SU-DHL-6 (cell line): Measurements from ENCODE around the gene FAM227A.

ENCODE experiments used
- H2AFZ ChIP-seq: fragments of 200-600 bp; sonication (generic); 2 replicates; pipeline ENCODE4 v1.6.1; 2014; ENCODE audit warnings: low read depth, mild to moderate bottlenecking, moderate library complexity, mixed read lengths, antibody characterized with exemption, low read length; ENCODE audit not compliant: severe bottlenecking
- H3F3A ChIP-seq: fragments of 200-600 bp; shearing (Covaris generic); 2 replicates; pipeline ENCODE4 v1.6.0; 2016; ENCODE audit warnings: antibody characterized with exemption, mild to moderate bottlenecking; ENCODE audit not compliant: insufficient read depth
- H3K27ac ChIP-seq: fragments of 200-600 bp; sonication (generic); 2 replicates; pipeline ENCODE4 v1.5.1; 2016; ENCODE audit warnings: low read depth, mild to moderate bottlenecking, low read length, moderate library complexity, mixed read lengths
- H3K27me3 ChIP-seq: fragments of 200-600 bp; sonication (generic), shearing (Covaris generic); 2 replicates; pipeline ENCODE4 v1.6.0; 2014; ENCODE audit warnings: mild to moderate bottlenecking, low read length
- H3K36me3 ChIP-seq: fragments of 200-600 bp; sonication (generic); 2 replicates; pipeline ENCODE4 v1.6.1; 2014; ENCODE audit warnings: mild to moderate bottlenecking, low read length, mixed read lengths
- H3K4me2 ChIP-seq: fragments of 300-600, 200-600 bp; shearing (Covaris generic), sonication (generic); 2 replicates; pipeline ENCODE4 v1.6.0; 2014; ENCODE audit warnings: low read length, low read depth, mild to moderate bottlenecking; ENCODE audit not compliant: poor library complexity, severe bottlenecking
- H3K4me3 ChIP-seq: fragments of 200-600 bp; sonication (generic); 2 replicates; pipeline ENCODE4 v1.5.1; 2014; ENCODE audit warnings: antibody characterized with exemption, low read length, mild to moderate bottlenecking, mixed read lengths; ENCODE audit not compliant: insufficient read depth, poor library complexity, severe bottlenecking
- H3K79me2 ChIP-seq: fragments of 200-600 bp; sonication (generic); 2 replicates; pipeline ENCODE4 v1.6.1; 2014; ENCODE audit warnings: mild to moderate bottlenecking, low read length, moderate library complexity; ENCODE audit not compliant: insufficient read depth
- H3K9ac ChIP-seq: fragments of 200-600 bp; sonication (generic); 2 replicates; pipeline ENCODE4 v1.7.0; 2014; ENCODE audit warnings: mild to moderate bottlenecking, low read length
- H3K9me2 ChIP-seq: fragments of 200-600 bp; sonication (generic); replicated peaks from 2 replicates; pipeline ENCODE4 v1.6.1; 2014; ENCODE audit warnings: low read length; ENCODE audit not compliant: insufficient read depth
- H3K9me3 ChIP-seq: fragments of 200-600 bp; sonication (generic); 2 replicates; pipeline ENCODE4 v1.6.1; 2014; ENCODE audit warnings: low read length, mixed read lengths; ENCODE audit not compliant: insufficient read depth
- H4K20me1 ChIP-seq: fragments of 200-600 bp; sonication (generic); 2 replicates; pipeline ENCODE4 v1.6.1; 2014; ENCODE audit warnings: low read depth, mild to moderate bottlenecking, antibody characterized with exemption, low read length, moderate library complexity, mixed read lengths
- CTCF ChIP-seq: fragments of 200-600 bp; sonication (generic); IDR thresholded peaks from one replicate; pipeline ENCODE4 v1.5.1; 2017; ENCODE audit warnings: antibody characterized with exemption, mild to moderate bottlenecking, low read length, moderate library complexity; ENCODE audit not compliant: insufficient read depth, poor library complexity, severe bottlenecking
- EZH2phosphoT487 ChIP-seq: fragments of 200-600 bp; sonication (generic), shearing (Covaris generic); conservative IDR thresholded peaks from 2 replicates; pipeline ENCODE4 v1.6.1; 2018; ENCODE audit warnings: mild to moderate bottlenecking, antibody characterized with exemption, low read length, moderate library complexity, mixed read lengths

The FAM227A gene

GRCh38 chr22:38578505-38578904, 77.7 kb downstream of the FAM227A start:
- Histone ChIP-seq H2AFZ (no peak overlapping the region), H3K79me2 (no peaks in the 10 kb centered on the region), H3K9me2 (no peaks in the 10 kb centered on the region), H3K9ac (no peak overlapping the region), H3K9me3 (no peaks in the 10 kb centered on the region), H3K4me2 (no peak overlapping the region), H3K27ac (no peak overlapping the region), H3K27me3 (no peaks in the 10 kb centered on the region), H3F3A (no peaks in the 10 kb centered on the region), H3K36me3 (no peaks in the 10 kb centered on the region), H4K20me1 (no peaks in the 10 kb centered on the region), H3K4me3 (no peak overlapping the region)
- TF ChIP-seq EZH2phosphoT487 (no peak), CTCF (no peak)

GRCh38 chr22:38572065-38572464, 84.1 kb downstream of the FAM227A start:
- H2AFZ ChIP-seq: no peak overlapping the region

GRCh38 chr22:38570779-38571364, 85.3 kb downstream of the FAM227A start:
- H3K27ac ChIP-seq: peak overlapping the region; percentile 43
- H3K27me3 ChIP-seq: no peaks in the 10 kb centered on the region
- H2AFZ ChIP-seq: peak overlapping the region; percentile 89

More at GRCh38 chr22:38572065-38572464, 84.1 kb downstream of the FAM227A start:
- H3K9me3 ChIP-seq: no peaks in the 10 kb centered on the region
- no peaks in the 10 kb centered on the region for H3K79me2 ChIP-seq
- H3F3A ChIP-seq: peaks cover 16% of the 10 kb centered on the region; the same call in 1 of the 2 replicates
- H3K36me3 ChIP-seq: no peaks in the 10 kb centered on the region
- no peak overlapping the region; the same call in 1 of the 2 replicates for H3K27ac ChIP-seq
- no peak overlapping the region for H3K4me3 ChIP-seq
- H3K9ac ChIP-seq: no peak overlapping the region
- H3K9me2 ChIP-seq: no peaks in the 10 kb centered on the region
- no peaks in the 10 kb centered on the region for H3K27me3 ChIP-seq
- no peaks in the 10 kb centered on the region for H4K20me1 ChIP-seq
- TF ChIP-seq CTCF: peak; percentile 54
- no peak for TF ChIP-seq EZH2phosphoT487
- H3K4me2 ChIP-seq: no peak overlapping the region

More at GRCh38 chr22:38570779-38571364, 85.3 kb downstream of the FAM227A start:
- Histone ChIP-seq H3K9me2 (no peaks in the 10 kb centered on the region), H3K9me3 (no peaks in the 10 kb centered on the region), H3K79me2 (no peaks in the 10 kb centered on the region), H3F3A (peaks cover 16% of the 10 kb centered on the region; the same call in 1 of the 2 replicates), H3K4me2 (peak overlapping the region; percentile 83), H3K36me3 (no peaks in the 10 kb centered on the region), H3K4me3 (peak overlapping the region; percentile 59), H4K20me1 (no peaks in the 10 kb centered on the region), H3K9ac (peak overlapping the region; percentile 63)
- no peak for TF ChIP-seq EZH2phosphoT487
- TF ChIP-seq CTCF: peak; percentile 12
